Germinal center (tissue), 1 donor: ENCODE measurements around the gene SLX9.
"Not testable (repeated sequence)": the region's sequence is repeated elsewhere in the genome, so short reads cannot be mapped to it uniquely, and the experiment has no call there.

Experiments
- DNase-seq: peaks from one replicate; pipeline ENCODE4 v3.0.0; 2012; ENCODE audit warnings: mixed read lengths, low spot score

Gene SLX9

DNA sequence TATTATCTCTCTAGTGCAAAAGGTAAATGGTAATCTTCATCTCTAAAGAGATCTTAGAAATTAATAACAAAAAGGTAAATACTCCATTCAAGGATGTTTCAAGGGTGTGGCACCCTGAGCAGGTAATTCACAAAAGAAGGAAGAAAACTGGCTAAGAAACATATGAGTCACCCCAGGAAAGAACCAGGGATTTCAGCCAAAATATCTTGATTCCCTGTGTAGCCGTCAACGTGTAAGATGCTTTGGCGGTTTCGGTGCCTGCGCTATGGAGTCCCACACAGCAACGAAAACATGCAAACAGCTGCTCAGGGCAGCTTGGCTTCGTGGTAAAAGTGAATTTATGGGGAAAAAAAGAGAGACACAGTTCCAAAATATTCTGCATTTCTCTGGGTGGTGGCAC is 22.9 kb upstream of the SLX9 start:
- no peak for DNase-seq

DNA sequence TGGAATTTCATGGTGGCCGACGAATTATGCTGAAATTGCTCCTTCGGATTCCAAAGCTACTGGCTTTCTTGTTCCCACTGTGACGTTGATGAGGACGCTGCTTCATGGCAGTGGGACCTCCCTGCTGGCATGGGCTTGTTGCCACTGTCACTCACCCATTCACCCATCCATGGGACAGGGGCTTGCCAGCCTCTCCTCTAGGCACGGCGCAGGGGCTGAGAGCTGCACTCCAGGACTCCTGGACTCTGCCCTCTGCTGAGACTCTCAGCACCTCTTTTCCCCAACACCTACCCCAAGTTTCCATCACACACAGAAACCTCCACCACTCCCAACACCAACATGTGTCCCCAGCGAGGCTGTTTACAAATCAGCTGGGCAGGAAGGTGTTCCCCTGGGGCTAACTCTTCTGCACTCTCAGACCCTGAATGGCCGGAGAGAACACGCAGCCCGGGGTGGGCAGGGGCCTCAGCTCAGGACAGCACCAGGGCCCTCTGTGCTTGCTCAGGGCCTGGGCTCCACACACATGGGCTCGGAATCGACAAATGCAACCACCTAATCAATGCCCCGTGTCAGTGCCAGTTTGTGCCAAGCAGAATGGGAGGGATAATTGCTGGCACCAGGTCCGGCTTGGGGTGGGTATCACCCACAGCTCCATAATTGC is 22.3 kb upstream of the SLX9 start:
- DNase-seq: no peak

- no peak for DNase-seq
Observed at GRCh38 chr21:44918107-44918470, 21.7 kb upstream of the SLX9 start.

GRCh38 chr21:44918581-44919033 is 21.2 kb upstream of the SLX9 start:
- DNase-seq: no peak

DNA sequence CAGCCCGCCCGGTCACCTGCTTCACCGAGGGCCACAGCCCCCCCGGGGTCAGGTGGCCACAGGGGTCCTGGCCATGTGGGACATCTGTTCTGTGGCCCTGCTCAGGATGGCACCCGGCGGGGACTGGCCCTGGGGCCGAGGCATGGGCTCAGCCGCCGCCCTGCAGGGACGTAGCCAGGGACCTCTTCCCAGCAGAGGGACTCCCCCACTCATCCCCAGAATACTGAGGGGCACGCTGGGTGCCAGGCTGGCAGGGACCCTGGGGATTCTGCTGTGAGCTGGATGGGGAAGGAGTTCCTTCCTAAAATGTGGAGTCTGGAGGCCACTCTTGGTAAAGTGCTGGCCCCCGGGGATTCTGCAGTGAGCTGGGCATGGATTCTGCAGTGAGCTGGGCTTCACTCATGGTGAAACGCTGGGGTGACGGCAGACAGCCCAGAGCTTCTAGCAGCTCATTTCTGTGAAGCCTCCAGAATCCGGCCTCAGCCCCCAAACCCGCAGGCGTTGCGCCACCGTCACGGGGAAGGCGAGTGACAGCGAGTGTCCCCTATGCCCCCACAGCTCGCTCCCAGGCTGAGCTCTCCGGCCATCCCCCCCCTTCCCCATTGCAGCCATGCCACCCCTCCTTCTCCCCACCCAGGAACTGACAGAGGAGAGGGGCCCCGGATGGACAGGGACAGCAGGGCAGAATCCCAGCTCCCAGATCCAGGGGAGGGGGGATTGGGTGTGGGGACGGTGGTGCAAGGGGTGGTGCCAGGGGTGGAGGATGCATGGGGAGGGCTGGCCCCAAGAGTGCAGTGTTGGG is 20.5 kb upstream of the SLX9 start:
- DNase-seq: no peak

DNA sequence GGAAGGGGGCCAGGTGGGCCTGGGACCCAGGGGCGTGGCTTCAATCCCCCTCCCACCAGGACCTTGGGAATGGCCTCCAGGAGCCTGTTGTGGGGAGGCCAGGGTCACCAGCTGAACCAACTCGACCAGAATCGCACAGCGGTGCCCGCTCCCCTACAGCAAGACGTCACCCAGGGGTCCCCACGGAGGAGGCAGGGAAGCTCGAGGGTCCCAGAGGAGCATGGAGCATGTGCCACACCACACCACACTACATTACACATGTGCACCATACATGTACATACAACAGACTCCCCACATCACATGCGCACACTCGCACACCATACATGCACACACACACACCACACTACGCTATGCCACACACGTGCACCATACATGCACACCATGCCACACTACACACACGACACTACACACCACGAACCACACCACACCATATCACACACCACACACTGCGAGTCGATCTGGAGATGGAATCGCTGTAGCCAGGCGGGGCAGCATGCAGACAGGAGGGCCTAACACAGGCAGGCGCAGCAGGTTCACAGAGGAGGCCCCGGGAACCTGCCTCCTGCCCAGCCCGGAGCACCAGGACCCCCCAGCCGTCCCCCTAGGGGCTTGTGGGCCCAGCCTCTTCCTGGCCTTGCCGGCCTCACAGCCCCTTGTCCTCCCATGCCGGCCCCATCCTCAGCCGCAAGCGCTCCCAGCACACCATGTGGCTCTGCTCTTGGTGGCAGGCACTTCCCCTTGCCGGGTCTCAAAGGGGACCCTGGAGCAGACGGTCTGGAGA is 19.7 kb upstream of the SLX9 start:
- DNase-seq: no peak

GRCh38 chr21:44920694-44921604 is 18.9 kb upstream of the SLX9 start, which contains the start of gene ITGB2:
TSS of gene ITGB2 (minus strand) at chr21:44920899. CDS start at chr21:44910782, 10,117 bp downstream.
- peak; percentile 70 for DNase-seq

DNA sequence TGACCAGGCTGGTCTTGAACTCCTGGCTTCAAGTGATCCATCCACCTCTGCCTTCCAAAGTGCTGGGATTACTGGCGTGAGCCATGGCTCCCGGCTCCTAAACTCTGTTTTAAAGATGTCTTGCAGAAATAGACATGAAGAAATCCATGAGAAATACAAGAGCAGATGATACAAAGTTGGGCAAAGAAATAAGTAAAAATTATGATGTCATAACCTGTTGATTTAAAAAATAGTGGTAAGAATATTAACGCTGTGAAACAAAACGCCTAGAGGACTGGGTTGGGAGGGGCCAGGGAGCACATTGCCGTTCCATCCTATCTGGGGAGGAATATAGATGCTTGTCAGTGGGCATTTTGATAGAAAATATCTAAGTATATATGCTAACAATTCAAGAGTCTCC is 17.9 kb upstream of the SLX9 start:
- DNase-seq: no peak

DNA sequence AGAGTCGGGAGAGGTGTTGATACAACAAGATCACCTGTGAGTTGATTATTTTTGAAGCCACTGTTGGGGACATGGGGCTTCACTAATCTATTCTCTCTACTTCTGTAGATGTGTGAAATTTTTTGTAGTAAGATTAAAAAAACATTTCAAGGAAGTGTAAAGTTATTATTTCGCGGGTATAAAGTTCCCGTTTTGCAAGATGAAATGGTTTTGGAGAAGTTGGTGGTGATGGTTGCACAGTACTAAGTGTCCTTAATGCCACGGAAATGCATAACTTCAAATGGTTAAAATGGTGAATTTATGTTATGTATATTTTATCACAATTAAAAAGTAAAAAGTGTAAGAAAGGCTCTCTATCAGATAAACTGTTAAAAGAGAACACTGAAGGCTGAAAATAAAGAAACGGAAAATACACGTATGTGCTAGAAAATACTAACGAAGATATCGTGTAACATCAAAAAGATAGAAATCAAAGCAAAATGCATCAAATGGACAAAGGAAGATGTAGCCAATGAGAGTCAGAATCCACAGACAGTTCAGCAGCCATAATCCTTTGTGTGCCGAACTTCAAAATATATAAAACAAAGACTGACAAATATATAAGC is 16.2 kb upstream of the SLX9 start:
- DNase-seq: no peak

- DNase-seq: no peak
Observed at GRCh38 chr21:44924606-44925377, 15.0 kb upstream of the SLX9 start.

DNA sequence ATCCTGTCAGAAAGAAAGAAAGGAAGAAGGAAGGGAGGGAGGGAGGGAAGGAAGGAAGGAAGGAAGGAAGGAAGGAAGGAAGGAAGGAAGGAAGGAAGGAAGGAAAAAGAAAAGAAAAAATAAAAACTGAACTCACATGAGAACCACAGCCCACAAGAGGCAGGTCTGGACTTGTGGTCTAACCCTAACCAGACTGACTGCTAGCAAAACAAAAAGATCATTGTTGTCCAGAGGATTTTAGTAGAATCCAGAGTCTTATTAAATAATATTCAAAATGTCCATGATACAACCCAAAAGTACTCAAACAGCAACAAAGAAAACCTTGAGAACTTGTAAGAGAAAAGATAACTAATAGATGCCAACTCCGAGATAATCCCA is 14.5 kb upstream of the SLX9 start:
- DNase-seq: no peak

DNA sequence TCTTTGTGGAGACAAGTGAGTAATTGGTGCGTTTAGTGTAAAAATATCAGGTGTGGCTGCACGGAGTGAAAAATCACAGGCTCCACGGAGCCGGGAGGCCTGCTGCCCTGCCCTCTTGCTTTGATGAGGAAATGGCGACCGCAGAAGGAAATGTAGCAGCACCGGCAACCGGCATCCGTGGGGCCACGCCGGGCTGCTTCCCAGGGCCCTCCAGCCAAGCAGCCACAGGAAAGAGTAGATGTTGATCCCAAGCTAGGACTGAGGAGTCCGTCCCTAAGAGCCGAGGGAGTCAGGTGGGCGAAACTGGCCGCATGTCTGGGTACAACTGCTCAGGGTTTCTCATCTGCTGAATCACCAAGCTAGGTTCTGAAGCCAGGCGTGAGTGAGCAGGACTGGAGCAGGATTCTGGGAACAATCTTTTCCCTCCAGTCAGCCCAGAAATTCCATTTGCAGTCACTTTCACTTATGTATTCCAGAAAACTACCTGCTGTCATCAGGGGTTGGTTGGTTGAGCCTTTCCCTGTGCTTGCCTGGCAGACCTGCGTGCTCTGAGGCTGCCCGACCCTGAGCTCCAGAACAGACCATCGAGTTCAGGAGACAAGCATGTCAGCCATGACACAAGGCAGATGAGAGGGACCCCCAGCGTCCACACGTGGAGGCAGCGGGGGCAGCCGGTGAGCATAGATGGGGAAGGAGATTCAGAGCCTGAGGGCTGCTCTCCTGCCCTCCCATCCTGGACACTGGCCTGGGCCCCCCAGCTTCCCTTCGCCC is 13.3 kb upstream of the SLX9 start:
- DNase-seq: no peak

GRCh38 chr21:44927259-44927586 is 12.6 kb upstream of the SLX9 start:
- DNase-seq: no peak

DNA sequence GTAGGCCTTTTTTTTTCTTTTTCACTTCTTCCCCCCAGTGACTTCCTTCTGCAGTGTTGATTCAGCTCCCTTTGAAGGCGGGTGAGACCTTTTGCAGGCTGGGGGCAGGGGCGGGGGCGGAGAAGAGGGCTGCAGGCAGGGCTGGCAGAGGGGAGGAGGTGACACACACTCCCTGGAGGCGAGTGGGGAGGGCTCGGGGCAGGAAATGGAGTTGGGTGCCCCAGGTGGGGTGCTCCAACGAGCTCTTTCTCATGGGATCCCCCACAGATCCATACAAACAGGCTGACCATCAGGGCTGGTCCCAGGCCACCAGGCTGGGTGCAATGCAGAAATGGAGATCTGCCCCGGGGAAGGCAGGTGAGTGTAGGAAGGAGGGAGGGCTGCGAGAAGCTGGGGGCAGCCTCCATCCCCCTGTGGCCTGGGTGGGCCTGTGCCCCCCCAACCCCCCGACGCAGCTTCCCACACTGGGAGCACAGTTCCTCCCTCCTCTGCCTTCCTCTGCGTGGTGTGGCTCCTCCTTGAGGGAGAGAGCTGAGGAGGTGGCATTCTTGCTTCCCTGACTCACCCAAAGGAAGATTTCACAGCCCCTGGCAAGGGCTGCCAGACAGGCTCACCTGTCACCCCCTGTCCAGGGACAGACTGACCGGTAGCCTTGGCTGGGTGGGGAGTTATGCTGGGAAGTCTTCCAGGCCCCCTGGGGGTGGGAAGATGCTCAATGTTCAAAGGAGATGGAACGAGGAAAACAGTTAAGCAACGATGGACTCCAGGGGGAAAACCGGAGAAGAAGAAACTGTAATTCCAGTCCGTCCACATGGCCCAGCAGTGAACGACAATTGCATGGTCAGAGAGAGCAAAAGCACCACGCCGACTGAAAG is 12.0 kb upstream of the SLX9 start:
- peak; percentile 72 for DNase-seq

- DNase-seq: not testable (repeated sequence)
Observed at GRCh38 chr21:44928500-44929241, 11.2 kb upstream of the SLX9 start.

DNA sequence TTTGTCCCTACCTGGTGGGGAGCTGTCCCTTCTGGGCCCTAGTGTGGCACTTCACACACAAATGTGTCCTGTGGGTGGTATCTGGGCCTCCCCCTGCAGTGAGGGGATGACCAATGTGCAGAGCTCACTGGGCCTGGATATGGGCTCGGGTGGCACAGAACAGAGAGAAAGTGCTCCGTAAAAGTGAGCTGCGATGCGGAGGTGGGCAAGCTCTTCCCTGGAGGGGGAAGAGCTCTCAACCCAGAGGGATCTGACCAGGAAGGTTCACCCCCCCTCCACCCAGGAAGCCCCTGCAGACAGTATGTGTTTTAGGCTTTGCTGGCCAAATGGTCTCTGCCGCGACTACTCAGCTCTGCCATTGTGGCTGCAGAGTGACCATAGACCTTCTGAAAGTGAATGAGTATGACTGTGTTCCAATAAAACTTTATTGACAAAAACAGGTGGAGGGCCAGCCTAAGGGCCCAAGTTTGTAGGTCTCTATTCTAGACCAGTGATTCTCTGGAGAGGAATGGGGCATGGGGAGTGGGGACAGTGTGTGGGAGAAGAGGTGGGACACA is 10.5 kb upstream of the SLX9 start:
- DNase-seq: no peak

GRCh38 chr21:44929799-44930542 is 9.9 kb upstream of the SLX9 start:
- DNase-seq: no peak
